Neural cell (in vitro differentiated cells): ENCODE results near the gene MROH2A. TPM values are rescaled to one million over a fixed set of nuclear protein-coding genes. Genes with fewer than 3 reads are reported as not detected.

Source experiments
- H2AFZ ChIP-seq: fragments of 200-600, 300-800 bp; sonication (generic), shearing (Covaris generic); 2 replicates; pipeline ENCODE4 v1.6.0; 2014; ENCODE audit warnings: low read depth, mild to moderate bottlenecking, antibody characterized with exemption, low read length, moderate library complexity
- H3F3A ChIP-seq: fragments of 200-600 bp; shearing (Covaris generic); 2 replicates; pipeline ENCODE4 v1.6.1; 2016; ENCODE audit warnings: mild to moderate bottlenecking, moderate library complexity, mixed read lengths, antibody characterized with exemption, low read length; ENCODE audit not compliant: insufficient read depth, poor library complexity, severe bottlenecking
- H3K27ac ChIP-seq: fragments of 200-600, 300-800 bp; sonication (generic), shearing (Covaris generic); 2 replicates; pipeline ENCODE4 v1.5.1; 2014; ENCODE audit warnings: mild to moderate bottlenecking, low read length, moderate library complexity
- H3K27me3 ChIP-seq: fragments of 300-800, 200-600 bp; sonication (generic), shearing (Covaris generic); 2 replicates; pipeline ENCODE4 v1.6.0; 2014; ENCODE audit warnings: mild to moderate bottlenecking, low read depth, low read length, moderate library complexity; ENCODE audit not compliant: insufficient read depth
- H3K36me3 ChIP-seq: fragments of 300-800, 200-600 bp; sonication (generic), shearing (Covaris generic); 2 replicates; pipeline ENCODE4 v1.5.1; 2014; ENCODE audit warnings: mild to moderate bottlenecking, antibody characterized with exemption, low read length, moderate library complexity; ENCODE audit not compliant: insufficient read depth
- H3K4me2 ChIP-seq: fragments of 300-800, 200-600 bp; sonication (generic), shearing (Covaris generic); 2 replicates; pipeline ENCODE4 v1.6.0; 2014; ENCODE audit warnings: mild to moderate bottlenecking, low read length
- H3K4me3 ChIP-seq: fragments of 300-800, 200-600 bp; sonication (generic), shearing (Covaris generic); 2 replicates; pipeline ENCODE4 v1.5.1; 2014; ENCODE audit warnings: mild to moderate bottlenecking, low read length, moderate library complexity
- H3K79me2 ChIP-seq: fragments of 200-600 bp; shearing (Covaris generic); replicated peaks from 2 replicates; pipeline ENCODE4 v1.6.0; 2014; ENCODE audit warnings: mild to moderate bottlenecking, low read length, moderate library complexity; ENCODE audit not compliant: insufficient read depth
- H3K9ac ChIP-seq: fragments of 300-800, 200-600 bp; sonication (generic), shearing (Covaris generic); 2 replicates; pipeline ENCODE4 v1.6.1; 2016; ENCODE audit warnings: mild to moderate bottlenecking, low read length, mixed read lengths
- H3K9me2 ChIP-seq: fragments of 200-600 bp; shearing (Covaris generic); 2 replicates; pipeline ENCODE4 v1.6.1; 2016; ENCODE audit warnings: mild to moderate bottlenecking, low read length, mixed read lengths; ENCODE audit not compliant: insufficient read depth
- H3K9me3 ChIP-seq: fragments of 200-600, 300-800 bp; sonication (generic), shearing (Covaris generic); 2 replicates; pipeline ENCODE4 v1.6.1; 2016; ENCODE audit warnings: mild to moderate bottlenecking, mixed run types, low read length, moderate library complexity, mixed read lengths
- H4K20me1 ChIP-seq: fragments of 200-600 bp; shearing (Covaris generic); 2 replicates; pipeline ENCODE4 v1.6.1; 2016; ENCODE audit warnings: mild to moderate bottlenecking, mixed run types; ENCODE audit not compliant: insufficient read depth
- CTCF ChIP-seq: fragments of 450-650 bp; IDR thresholded peaks from 2 replicates; pipeline ENCODE4 v1.5.1; 2014; ENCODE audit warnings: antibody characterized with exemption, mild to moderate bottlenecking, moderate library complexity; ENCODE audit not compliant: poor library complexity, severe bottlenecking
- EP300 ChIP-seq: fragments of 450-650 bp; conservative IDR thresholded peaks from 2 replicates; pipeline ENCODE4 v1.6.1; 2014; ENCODE audit warnings: antibody characterized with exemption, mild to moderate bottlenecking, moderate library complexity; ENCODE audit not compliant: poor library complexity, severe bottlenecking
- EZH2 ChIP-seq: fragments of 200-600, 300-800 bp; shearing (Covaris generic), sonication (generic); IDR thresholded peaks from 2 replicates; pipeline ENCODE4 v1.6.1; 2014; ENCODE audit warnings: antibody characterized with exemption, low read length, borderline replicate concordance, mild to moderate bottlenecking; ENCODE audit not compliant: insufficient read depth, poor library complexity, severe bottlenecking
- MXI1 ChIP-seq: fragments of 450-650 bp; conservative IDR thresholded peaks from 2 replicates; pipeline ENCODE4 v1.6.1; 2014; ENCODE audit warnings: antibody characterized with exemption, mild to moderate bottlenecking; ENCODE audit not compliant: poor library complexity, severe bottlenecking
- POLR2AphosphoS5 ChIP-seq: IDR thresholded peaks from 2 replicates; pipeline ENCODE4 v1.6.1; 2012
- RAD21 ChIP-seq: fragments of 450-650 bp; conservative IDR thresholded peaks from 2 replicates; pipeline ENCODE4 v1.6.1; 2014; ENCODE audit warnings: antibody characterized with exemption, mild to moderate bottlenecking, moderate library complexity
- REST ChIP-seq: IDR thresholded peaks from 2 replicates; pipeline ENCODE4 v1.6.1; 2012; ENCODE audit warnings: borderline replicate concordance
- SMC3 ChIP-seq: fragments of 450-650 bp; conservative IDR thresholded peaks from 2 replicates; pipeline ENCODE4 v1.6.1; 2014; ENCODE audit warnings: antibody characterized with exemption, mild to moderate bottlenecking, moderate library complexity; ENCODE audit not compliant: poor library complexity
- TAF1 ChIP-seq: IDR thresholded peaks from 2 replicates; pipeline ENCODE4 v1.6.1; 2012; ENCODE audit warnings: low read depth
- polyA plus RNA-seq: library from polyadenylated mRNA; depleted of rRNA; stranded (reverse); fragments of >200 nt; gene quantifications from 2 replicates; pipeline ENCODE4 v1.2.3, GENCODE V29; 2014

MROH2A gene
- polyA plus RNA-seq, 1 donor from 2014 or later: not detected

- Histone ChIP-seq H2AFZ (no peak overlapping the region), H3K36me3 (no peaks in the 10 kb centered on the region), H4K20me1 (no peaks in the 10 kb centered on the region), H3K9me2 (no peaks in the 10 kb centered on the region), H3K27ac (no peak overlapping the region), H3K4me3 (no peak overlapping the region), H3K9me3 (no peaks in the 10 kb centered on the region), H3K27me3 (no peaks in the 10 kb centered on the region), H3K9ac (no peak overlapping the region), H3F3A (no peaks in the 10 kb centered on the region), H3K4me2 (no peak overlapping the region), H3K79me2 (no peaks in the 10 kb centered on the region)
- TF ChIP-seq SMC3 (no peak), EZH2 (no peak), CTCF (no peak), EP300 (no peak), MXI1 (no peak), REST (no peak), POLR2AphosphoS5 (no peak), RAD21 (no peak), TAF1 (no peak)
Measured at GRCh38 chr2:233817995-233818638, 40.0 kb downstream of the MROH2A start.

- Histone ChIP-seq H3K27ac (no peak overlapping the region), H3K9me2 (no peaks in the 10 kb centered on the region), H4K20me1 (no peaks in the 10 kb centered on the region), H3K9ac (no peak overlapping the region), H3K4me3 (no peak overlapping the region), H3K9me3 (no peaks in the 10 kb centered on the region), H3K27me3 (no peaks in the 10 kb centered on the region), H3K36me3 (no peaks in the 10 kb centered on the region), H2AFZ (no peak overlapping the region), H3K79me2 (no peaks in the 10 kb centered on the region), H3F3A (no peaks in the 10 kb centered on the region), H3K4me2 (no peak overlapping the region)
- no peak for TF ChIP-seq EP300
- no peak for TF ChIP-seq MXI1
- TF ChIP-seq EZH2: no peak
- TF ChIP-seq CTCF: no peak
- TF ChIP-seq SMC3: no peak
- no peak for TF ChIP-seq POLR2AphosphoS5
- TF ChIP-seq REST: no peak
- TF ChIP-seq RAD21: no peak
- no peak for TF ChIP-seq TAF1
Measured at GRCh38 chr2:233818639-233819621, 40.8 kb downstream of the MROH2A start.
